Endodermal cell (in vitro differentiated cells): ENCODE measurements around the gene OR6S1. TPM values are rescaled to one million over a fixed set of nuclear protein-coding genes. Genes with fewer than 3 reads are reported as not detected.

ENCODE experiments used
- DNase-seq: peaks from one replicate; pipeline ENCODE4 v3.0.0-alpha.2; 2017
- H3K27ac ChIP-seq: 2 replicates; pipeline ENCODE4 v1.5.1; 2013; ENCODE audit warnings: mild to moderate bottlenecking, low read depth, low read length, moderate library complexity
- H3K27me3 ChIP-seq: 2 replicates; pipeline ENCODE4 v1.6.1; 2013; ENCODE audit warnings: mild to moderate bottlenecking, low read length, moderate library complexity; ENCODE audit not compliant: insufficient read depth, control insufficient read depth, poor library complexity, severe bottlenecking
- H3K36me3 ChIP-seq: 2 replicates; pipeline ENCODE4 v1.7.0; 2013; ENCODE audit warnings: mild to moderate bottlenecking, low read length, moderate library complexity; ENCODE audit not compliant: control insufficient read depth, insufficient read depth
- H3K4me1 ChIP-seq: one replicate; pipeline ENCODE4 v1.7.0; 2013; ENCODE audit warnings: low read length; ENCODE audit not compliant: control insufficient read depth, insufficient read depth
- H3K4me3 ChIP-seq: 2 replicates; pipeline ENCODE4 v1.5.1; 2013; ENCODE audit warnings: mild to moderate bottlenecking, low read length, moderate library complexity
- H3K9ac ChIP-seq: 2 replicates; pipeline ENCODE4 v1.6.1; 2013; ENCODE audit warnings: mild to moderate bottlenecking, low read length, moderate library complexity; ENCODE audit not compliant: poor library complexity, severe bottlenecking; ENCODE audit errors: extremely low read depth
- H3K9me3 ChIP-seq: 2 replicates; pipeline ENCODE4 v1.6.1; 2013; ENCODE audit warnings: mild to moderate bottlenecking, low read length, moderate library complexity; ENCODE audit not compliant: control insufficient read depth
- H3K27ac Mint-ChIP-seq: 2 replicates; pipeline ENCODE4 v1.8.0; 2020; ENCODE audit warnings: mixed read lengths
- H3K27me3 Mint-ChIP-seq: 2 replicates; pipeline ENCODE4 v1.8.0; 2021; ENCODE audit warnings: mild to moderate bottlenecking, mixed read lengths; ENCODE audit not compliant: insufficient read depth
- H3K36me3 Mint-ChIP-seq: 2 replicates; pipeline ENCODE4 v1.8.0; 2020; ENCODE audit warnings: low read depth, mixed read lengths
- H3K4me1 Mint-ChIP-seq: 2 replicates; pipeline ENCODE4 v1.8.0; 2020; ENCODE audit warnings: mixed read lengths
- H3K4me3 Mint-ChIP-seq: 2 replicates; pipeline ENCODE4 v1.8.0; 2020; ENCODE audit warnings: mild to moderate bottlenecking, moderate library complexity, mixed read lengths
- H3K9me3 Mint-ChIP-seq: 2 replicates; pipeline ENCODE4 v1.8.0; 2020; ENCODE audit warnings: mild to moderate bottlenecking, mixed read lengths
- WGBS, 2 experiments: methylation state at CpG; one replicate each; pipeline versions ENCODE4 v1.1.5 to v1.1.7; 2013; ENCODE audit warnings: missing lambda C conversion rate in 2 of 2, mixed read lengths in 1 of 2; ENCODE audit not compliant: insufficient coverage in 1 of 2, insufficient read length in 1 of 2; 5-methylcytosine and 5-hydroxymethylcytosine counted together
- total RNA-seq, 2 donors: library from RNA; stranded (reverse); fragmentation: NEBNext Ultra II Directional in 1 of 2; extraction: Animal tissue kit (Norgen Biotek cat#: 25700) in 1 of 2; gene quantifications; 2 replicates in 1 of 2; 3 replicates in 1 of 2; pipeline ENCODE4 v1.2.1, GENCODE V29; 2021
- TF ChIP-seq, protein P1 (sequence below): fragments of 200-600 bp; sonication (generic); conservative IDR thresholded peaks from 2 replicates; pipeline ENCODE4 v1.5.0; 2021; ENCODE audit warnings: antibody characterized with exemption, mild to moderate bottlenecking

Gene OR6S1
- total RNA-seq, 2 donors from 2014 or later: not detected

DNA sequence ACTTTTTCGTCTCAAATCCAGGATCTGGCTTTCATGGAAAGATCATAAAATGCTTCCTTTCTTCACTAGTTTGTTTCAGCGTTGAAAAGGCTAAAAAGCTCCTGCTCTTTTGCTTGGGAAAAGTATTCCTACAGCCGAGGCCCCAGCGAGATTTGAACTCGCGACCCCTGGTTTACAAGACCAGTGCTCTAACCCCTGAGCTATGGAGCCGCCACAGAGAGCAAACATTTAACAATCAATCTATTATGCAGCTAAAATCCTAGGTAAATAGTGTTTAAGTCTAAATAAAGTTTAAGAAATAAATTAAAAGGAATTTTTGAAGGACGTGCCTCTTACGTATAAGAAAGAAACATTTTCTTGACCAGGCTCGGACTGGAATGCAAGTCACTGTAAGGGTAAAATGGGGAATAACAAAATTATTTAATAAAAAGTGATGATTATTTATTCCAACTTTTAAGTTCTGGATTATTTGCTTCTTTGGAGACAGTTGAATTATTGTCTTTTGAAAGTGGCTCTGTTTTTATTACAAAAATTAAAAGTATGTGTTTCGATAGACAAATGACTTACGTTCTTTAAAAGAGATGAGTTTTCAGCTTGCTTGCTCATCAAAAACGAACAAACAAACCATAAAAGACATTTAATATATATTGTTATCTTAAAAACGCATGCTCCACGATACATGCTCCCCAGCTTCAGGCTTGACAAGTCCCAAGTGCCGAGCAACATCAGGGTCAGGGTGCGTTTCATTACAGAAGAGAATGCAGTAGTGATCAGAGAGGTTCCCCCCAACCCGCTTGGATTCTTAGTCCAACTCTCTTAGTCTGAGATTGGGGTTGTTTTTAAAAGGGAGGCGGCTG, 10.2 kb downstream of the OR6S1 start:
- DNase-seq: peak; percentile 88
- H3K9me3 Mint-ChIP-seq: peaks cover 4% of the 10 kb centered on the region
- no peaks in the 10 kb centered on the region for H3K27me3 ChIP-seq

DNA sequence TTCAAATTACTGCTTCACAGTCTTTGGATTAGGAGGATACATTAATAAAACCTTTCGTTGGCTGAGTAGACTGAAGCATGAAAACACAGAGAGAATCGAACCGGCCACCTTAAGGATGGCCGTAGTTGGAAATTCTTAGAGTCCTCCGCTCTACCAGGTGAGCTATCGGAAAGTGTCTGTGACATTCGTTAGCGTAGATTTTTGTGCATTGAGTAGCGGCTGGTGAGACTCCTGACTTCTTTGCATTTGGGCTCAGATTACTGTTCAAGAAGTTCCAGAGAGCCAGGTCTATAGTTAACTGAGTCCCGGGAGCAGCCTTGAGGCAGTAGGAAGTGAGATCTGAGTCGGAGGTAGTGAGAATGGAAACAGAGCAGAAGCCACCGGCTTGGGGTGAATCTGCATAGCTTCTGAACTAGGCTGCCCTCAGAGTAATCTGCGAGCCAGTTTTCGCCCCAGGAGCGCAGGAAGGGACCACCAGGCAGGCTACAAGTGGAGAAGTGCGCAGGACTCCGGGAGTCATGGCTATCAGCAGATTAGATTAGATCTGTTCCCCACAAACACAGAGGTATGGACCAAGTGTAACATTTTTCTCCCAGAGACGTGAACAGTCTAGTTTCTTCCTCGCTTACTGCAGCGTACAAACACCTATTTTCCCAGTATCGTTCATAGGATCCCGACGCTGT, 11.0 kb downstream of the OR6S1 start:
- Mint-ChIP-seq H3K27ac (peak overlapping the region; percentile 85), H3K36me3 (no peaks in the 10 kb centered on the region), H3K4me1 (peaks cover 23% of the 10 kb centered on the region), H3K9me3 (peaks cover 4% of the 10 kb centered on the region), H3K27me3 (peaks cover 54% of the 10 kb centered on the region), H3K4me3 (peak overlapping the region; percentile 75)
- no peaks in the 10 kb centered on the region for H3K27me3 ChIP-seq
- peak overlapping the region; percentile 54 for H3K9ac ChIP-seq
- H3K4me3 ChIP-seq: peak overlapping the region; percentile 94
- peaks cover 5% of the 10 kb centered on the region for H3K4me1 ChIP-seq
- WGBS, 2 experiments: 2 to 3% methylated on average over 20 to 23 of the region's 23 CpGs
- no peaks in the 10 kb centered on the region for H3K36me3 ChIP-seq
- H3K27ac ChIP-seq: no peak overlapping the region
- peak; percentile 85 for DNase-seq
- TF ChIP-seq, protein P1, sequence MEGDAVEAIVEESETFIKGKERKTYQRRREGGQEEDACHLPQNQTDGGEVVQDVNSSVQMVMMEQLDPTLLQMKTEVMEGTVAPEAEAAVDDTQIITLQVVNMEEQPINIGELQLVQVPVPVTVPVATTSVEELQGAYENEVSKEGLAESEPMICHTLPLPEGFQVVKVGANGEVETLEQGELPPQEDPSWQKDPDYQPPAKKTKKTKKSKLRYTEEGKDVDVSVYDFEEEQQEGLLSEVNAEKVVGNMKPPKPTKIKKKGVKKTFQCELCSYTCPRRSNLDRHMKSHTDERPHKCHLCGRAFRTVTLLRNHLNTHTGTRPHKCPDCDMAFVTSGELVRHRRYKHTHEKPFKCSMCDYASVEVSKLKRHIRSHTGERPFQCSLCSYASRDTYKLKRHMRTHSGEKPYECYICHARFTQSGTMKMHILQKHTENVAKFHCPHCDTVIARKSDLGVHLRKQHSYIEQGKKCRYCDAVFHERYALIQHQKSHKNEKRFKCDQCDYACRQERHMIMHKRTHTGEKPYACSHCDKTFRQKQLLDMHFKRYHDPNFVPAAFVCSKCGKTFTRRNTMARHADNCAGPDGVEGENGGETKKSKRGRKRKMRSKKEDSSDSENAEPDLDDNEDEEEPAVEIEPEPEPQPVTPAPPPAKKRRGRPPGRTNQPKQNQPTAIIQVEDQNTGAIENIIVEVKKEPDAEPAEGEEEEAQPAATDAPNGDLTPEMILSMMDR: no peak
- H3K9me3 ChIP-seq: no peaks in the 10 kb centered on the region

More for the DNA sequence above, 10.2 kb downstream of the OR6S1 start:
- H3K9me3 ChIP-seq: no peaks in the 10 kb centered on the region
- Mint-ChIP-seq H3K36me3 (no peaks in the 10 kb centered on the region), H3K4me1 (peaks cover 22% of the 10 kb centered on the region), H3K4me3 (peak overlapping the region; percentile 75), H3K27ac (peak overlapping the region; percentile 85), H3K27me3 (peaks cover 56% of the 10 kb centered on the region)
- no peaks in the 10 kb centered on the region for H3K36me3 ChIP-seq
- WGBS, 2 experiments: 0 to 4% methylated on average over 2 to 19 of the region's 19 CpGs
- H3K9ac ChIP-seq: peak overlapping the region; percentile 54
- H3K27ac ChIP-seq: no peak overlapping the region
- peaks cover 5% of the 10 kb centered on the region for H3K4me1 ChIP-seq
- peak overlapping the region; percentile 94 for H3K4me3 ChIP-seq
- TF ChIP-seq, protein P1: no peak

- Mint-ChIP-seq H3K4me1 (peaks cover 23% of the 10 kb centered on the region), H3K4me3 (peak overlapping the region; percentile 6), H3K27ac (no peak overlapping the region), H3K27me3 (peaks cover 44% of the 10 kb centered on the region), H3K36me3 (no peaks in the 10 kb centered on the region), H3K9me3 (no peaks in the 10 kb centered on the region)
- no peaks in the 10 kb centered on the region for H3K36me3 ChIP-seq
- H3K9me3 ChIP-seq: no peaks in the 10 kb centered on the region
- peaks cover 5% of the 10 kb centered on the region for H3K4me1 ChIP-seq
- H3K4me3 ChIP-seq: peak overlapping the region; percentile 47
- no peak overlapping the region for H3K27ac ChIP-seq
- 42 to 56% methylated on average over 6 to 10 of the region's 10 CpGs for WGBS, 2 experiments
- TF ChIP-seq, protein P1: no peak
- DNase-seq: no peak
- no peak overlapping the region for H3K9ac ChIP-seq
- no peaks in the 10 kb centered on the region for H3K27me3 ChIP-seq
Measured at GRCh38 chr14:20628063-20628854, 13.2 kb downstream of the OR6S1 start.
